Head of caudate nucleus (tissue), 42 donors: ENCODE results near the gene XKRX.
A peak's percentile ranks its signal among the peaks of the same experiment; 100 is the strongest.

Experiments
- DNase-seq, 42 donors: peaks; one replicate each; pipeline versions ENCODE4 v3.0.0 to v3.0.0-alpha.2; 2020 to 2021; ENCODE audit warnings: mixed read lengths in 7 of 42
- intact Hi-C: fragments of 100-400 bp; cut with DNase I; formaldehyde crosslinking; loops from one replicate; pipeline ENCODE4 v1.15.0; 2022

Gene XKRX

DNA sequence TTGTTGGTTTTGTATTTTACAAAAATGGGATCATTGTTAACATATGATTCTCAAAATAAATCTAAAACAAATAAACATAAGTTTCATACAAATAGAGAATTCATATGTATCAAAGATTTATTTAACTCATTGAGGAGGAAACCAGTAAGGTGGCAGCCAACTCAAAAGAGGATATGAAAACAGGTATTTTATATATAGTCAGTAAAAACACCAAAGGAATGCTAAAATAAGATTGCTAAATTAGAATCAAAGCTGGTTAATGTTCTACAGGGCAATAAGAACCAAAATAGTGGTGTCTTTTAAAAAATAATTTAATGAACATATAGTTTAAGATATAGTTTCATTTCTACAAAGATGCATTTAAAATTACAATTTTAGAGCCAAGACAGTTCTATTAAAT is 23.1 kb downstream of the XKRX start:
- intact Hi-C loops, result no loop called here
- no peak for DNase-seq

DNA sequence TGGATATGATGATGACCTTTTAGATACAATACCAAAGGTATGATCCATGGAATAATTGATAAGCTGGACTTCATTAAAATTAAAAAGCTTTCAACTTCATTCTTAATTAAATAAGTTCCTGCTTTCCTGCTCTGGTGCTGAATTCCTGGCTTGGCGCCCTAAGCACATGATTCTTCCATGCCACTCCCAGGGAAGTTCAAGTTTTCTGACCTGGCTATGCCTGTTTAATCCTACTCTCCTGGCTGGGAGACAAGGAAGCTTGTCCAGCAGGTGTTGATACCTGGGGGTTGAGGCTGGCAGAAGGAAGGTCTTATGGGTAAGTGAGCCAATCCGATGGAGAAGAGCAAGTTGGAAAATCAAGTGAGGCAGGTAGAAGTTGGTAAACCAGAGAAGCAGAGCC is 24.3 kb downstream of the XKRX start:
- intact Hi-C loops, result no loop called here
- no peak for DNase-seq

DNA sequence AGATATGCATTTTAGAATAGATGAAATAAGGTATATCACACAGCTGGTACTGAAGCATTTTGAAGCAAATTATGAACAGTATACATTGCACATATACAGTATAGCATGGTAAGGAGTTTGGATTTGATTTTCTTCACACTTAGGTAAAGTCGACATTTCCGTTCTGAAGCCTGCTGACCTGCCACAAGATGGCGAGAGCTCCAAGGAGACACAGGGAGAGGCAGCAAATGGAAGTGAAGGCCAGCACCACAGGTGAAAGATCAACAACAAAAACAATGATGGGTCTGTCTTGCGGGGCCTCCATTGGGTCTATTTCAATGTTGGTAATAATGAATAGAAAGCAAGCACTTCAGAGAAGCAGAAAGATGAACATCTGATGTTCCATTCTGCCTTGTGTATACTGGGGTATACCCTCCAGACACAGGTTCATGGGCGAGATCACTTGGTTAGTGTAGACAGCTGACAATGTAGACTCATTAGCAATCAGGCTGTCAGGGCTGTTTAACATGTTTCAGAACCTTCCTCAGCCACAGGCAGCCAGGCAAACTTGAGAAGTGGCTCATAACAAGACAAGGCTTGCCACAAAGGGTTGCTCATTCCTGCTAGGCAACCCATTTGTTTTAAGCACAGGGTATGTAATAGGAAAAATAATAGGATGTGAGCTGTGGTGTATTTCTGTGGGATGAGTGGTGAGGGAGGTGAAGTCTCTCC is 33.2 kb downstream of the XKRX start:
- peak in 3 of 42 donors; percentile 1 to 10 (median 1) for DNase-seq
- intact Hi-C loops, result no loop called here

DNA sequence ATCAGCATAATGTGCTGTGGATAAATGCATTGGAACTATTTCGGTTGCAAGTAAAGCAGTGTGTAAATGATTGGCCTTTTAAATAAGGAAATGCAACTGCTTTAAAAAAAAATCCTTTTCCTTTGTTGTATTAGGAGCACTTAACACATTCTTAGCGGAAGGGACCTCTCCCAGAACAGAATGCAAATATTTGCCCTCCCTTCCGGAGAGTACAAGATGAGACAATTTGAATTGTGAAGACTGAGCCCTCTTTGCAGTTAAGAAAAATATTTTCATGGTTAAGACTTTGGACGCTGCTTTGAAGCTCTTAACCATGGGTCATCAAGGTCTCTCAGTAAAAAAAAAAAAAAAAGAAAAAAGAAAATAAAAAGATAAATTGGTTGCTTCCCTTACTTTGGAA is 45.1 kb downstream of the XKRX start:
- intact Hi-C loops, result no loop called here

DNA sequence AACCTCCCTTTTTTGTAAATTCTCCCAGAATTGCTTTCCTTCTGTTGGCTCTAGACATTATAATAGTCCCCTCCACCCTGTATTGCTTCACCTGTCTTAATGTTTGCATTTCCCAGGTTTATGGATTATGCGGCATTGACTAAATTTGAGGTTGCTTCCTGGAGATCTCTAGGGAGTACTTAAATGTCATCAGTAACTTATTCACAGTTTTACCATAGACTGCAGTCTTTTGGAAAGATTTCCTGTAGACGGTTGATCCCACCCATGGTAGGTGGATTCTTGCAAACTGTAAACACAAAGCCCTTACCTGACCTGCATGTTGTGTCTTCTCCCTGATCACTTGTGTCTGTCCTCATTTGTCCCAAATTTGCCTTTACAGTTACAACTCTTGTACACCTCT is 48.3 kb downstream of the XKRX start:
- no peak for DNase-seq
- intact Hi-C loops, result no loop called here

More for the DNA sequence above, 45.1 kb downstream of the XKRX start:
- no peak for DNase-seq

DNA sequence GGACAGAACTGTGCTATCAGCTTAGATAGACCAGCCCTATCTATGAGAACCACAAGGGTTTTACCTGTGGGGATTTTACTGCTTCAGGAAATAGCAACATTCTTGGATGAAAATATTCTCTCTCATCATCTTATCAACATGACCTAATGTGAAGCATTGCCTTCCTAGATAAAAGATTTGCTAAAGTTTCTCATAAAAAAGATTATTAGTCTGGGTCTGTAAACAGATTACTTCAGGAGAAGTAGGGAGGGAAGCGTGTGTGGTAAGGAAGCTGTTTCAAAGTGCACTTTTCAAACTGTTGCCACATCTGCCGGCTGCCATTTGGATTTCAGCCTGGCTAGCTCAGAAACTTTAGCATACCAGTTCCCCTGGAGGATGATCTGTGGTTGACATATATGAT is 54.4 kb downstream of the XKRX start, which contains the start of gene NOX1:
Gene NOX1 (minus strand): TSS at position 35 of the 400 bp plus-strand sequence. CDS start 220 bp downstream, outside the sequence.
- no peak for DNase-seq
- intact Hi-C loops, result no loop called here

DNA sequence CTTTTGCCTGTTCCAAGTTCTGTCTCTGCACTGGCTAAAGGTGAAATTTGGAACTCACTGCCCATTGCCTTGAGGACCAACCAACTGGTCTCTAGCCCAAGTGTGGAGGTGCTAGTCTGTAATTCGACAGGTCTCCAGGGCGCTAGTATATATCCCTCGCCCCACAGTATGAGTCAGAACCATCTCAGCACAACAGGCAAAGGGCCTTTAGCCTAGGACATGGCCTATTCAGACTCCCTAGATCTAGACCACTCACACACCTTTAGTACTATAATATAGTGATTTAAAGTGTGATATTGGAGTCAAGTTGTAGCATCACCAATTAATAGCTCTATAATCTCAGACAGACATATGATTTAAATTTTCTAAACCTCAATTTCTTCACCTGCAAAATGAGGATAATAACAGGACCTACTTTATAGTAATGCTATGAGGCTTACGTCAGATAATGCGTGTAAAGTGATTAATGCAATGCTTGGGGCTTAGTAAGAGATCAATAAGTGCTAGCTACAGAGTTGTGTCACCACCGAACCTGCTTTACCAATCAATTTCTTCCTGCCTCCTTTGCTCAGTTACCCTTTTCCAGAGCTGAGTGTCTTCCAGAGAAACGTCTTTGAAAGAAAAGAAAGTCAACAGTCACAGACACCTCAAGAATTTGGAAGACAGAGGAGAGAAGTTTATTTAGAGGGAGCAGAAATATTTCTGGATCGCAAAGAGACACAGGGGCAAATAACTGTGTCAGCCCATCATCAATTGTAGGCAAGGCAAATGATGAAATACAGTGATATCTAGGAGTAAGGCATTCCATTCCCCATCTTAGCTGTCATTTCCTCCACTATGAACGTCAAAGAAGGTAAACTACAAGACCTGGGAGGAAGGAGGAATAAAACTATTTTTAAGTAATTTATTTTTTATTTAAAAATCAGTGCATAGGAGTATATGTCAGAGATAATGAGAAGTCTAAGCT is 56.8 kb downstream of the XKRX start:
- no peak for DNase-seq
- intact Hi-C loops, result no loop called here

DNA sequence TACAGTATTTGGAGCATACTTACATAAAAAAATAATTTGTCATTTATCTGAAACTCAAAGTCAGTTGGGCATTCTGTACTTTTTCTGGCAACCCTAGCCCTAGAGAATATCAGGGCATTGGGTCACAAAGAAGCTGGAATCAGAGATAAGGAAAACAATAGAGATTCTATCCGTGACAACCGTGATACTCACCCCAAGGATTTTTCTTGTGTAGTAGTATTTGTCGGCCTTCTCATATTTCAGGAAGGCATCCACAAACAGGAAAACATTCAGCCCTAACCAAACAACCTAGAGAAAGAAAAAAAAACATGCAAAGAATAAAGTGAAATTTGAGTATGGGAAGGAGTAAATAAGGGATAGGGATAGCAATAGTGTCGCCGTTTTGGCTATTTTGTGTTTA is 58.2 kb downstream of the XKRX start:
- intact Hi-C loops, result no loop called here
- DNase-seq, result no peak

DNA sequence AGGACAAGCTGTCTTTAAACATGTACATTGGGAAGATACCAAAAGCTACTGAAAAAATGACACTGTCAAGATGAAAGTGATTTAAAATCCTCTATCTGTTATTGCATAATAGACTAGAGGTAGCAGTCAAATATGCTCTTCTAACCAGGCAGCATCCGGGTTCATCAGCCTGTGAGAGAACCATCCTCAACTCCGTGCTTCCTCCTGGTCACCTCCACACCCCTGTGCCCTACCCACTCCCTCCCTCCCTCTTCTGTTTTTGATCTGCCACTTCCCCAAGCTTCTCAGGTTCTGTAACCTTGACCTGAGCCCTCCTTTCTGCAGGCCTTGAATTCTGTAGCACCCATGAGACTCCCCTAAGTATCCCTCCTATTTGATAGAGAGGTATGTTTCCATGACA is 60.4 kb downstream of the XKRX start:
- no peak for DNase-seq
- intact Hi-C loops, result no loop called here

DNA sequence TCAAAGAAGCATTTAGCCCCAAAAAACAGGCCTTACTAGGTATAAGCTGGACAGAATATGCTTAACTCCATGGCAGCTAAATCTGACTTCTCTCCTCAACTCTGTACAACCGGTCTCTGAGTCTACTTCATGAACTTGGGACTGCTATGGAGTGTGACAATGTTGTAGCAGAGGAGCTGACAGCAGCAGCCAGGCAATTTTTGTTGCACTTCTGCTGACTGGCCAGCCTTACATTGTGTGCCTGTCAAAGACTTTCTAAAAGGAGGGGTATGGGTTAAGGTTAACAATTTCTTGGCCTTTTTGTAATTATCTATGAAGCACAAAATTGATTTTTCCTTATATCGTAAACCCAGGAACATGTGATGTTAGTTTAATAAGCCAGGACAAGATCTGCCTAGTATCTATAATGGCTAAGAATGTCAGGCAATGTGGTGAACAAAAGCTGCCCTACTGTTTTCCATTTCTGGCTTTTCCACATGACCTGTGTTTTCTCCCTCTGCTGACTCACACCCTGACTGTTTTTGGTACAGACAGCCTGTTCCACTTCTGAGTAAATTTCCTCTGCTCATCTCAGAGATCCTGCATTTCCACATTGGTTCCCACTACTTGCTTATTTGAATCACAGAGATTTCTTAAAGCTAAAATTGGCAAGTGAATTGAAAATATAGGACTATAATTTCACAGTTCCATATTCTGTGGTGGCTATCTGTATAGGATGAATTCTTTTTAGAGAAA is 63.9 kb downstream of the XKRX start:
- intact Hi-C loops, result no loop called here
- DNase-seq, result peak in 14 of 42 donors; percentile 1 to 54 (median 16)
